GM18502 (cell line): ENCODE results near the gene NECTIN4.
"Not testable (repeated sequence)": the region's sequence is repeated elsewhere in the genome, so short reads cannot be mapped to it uniquely, and the experiment has no call there.

Source experiments
- ATAC-seq: cut with Tn5 transposase; IDR thresholded peaks from one replicate; pipeline ENCODE4 v1.9.1; 2021; ENCODE audit warnings: mild to moderate bottlenecking; ENCODE audit not compliant: unreplicated experiment, poor library complexity

Gene NECTIN4

DNA sequence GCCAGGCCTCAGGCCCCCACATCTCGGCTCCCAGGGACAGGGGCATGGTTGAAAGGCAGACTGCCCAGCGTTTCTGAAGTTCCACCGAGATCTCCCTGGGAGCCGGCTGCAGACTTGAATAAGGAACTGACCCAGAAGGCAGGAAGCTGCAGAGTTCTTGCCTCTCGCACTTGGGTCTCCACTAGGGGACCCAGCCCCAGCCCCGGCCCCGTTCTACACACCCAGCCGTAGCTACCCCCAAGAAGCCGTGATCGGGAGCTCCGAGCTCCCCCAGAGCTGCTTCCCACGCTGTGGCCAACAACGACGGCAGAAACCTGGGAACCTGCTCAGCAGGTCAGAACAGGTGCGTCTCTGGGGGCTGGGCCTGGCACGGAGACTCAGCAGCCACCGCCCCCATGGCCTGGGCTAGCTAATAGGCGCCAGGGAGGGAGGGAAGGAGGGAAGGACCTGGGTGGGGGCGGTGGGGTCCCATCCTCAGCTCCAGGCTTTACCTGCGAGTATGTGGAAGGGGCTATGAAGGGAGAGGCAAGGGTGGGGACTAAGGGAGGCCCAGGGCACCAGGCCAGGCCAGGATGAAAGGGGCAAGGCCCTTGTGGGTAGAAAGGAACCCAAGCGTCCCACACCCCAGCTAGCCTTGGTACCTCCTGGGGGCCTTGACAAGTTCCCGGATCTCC lies at the start of gene NECTIN4:
NECTIN4 (minus strand) TSS at position 308 of the 674 bp plus-strand sequence; CDS start at position 46, 262 bp downstream.
- no peak for ATAC-seq

DNA sequence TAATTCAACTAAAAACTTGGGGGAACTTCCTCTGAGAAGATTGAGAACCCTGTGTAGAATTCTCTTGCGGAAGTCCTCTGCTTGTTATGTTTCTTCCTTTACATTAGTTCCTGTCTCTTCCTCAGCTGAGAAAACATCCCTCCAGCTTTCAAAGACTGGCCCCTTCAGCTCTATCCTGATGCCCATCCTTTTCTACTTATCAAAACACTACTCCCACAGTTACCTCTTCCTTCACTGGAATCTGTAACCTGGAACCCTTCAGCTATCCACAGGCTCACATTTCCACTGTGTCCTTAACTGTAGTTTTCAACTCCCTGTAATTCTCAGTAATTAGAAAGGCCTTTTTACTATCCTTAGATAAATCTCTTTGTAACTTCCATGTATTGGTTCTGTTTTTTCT lies 49.1 kb upstream of the NECTIN4 start:
- ATAC-seq: no peak

- ATAC-seq: no peak
These were observed 48.5 kb upstream of the NECTIN4 start for GRCh38 chr1:161137881-161138280.

GRCh38 chr1:161133220-161133740 lies 43.9 kb upstream of the NECTIN4 start:
- peak; percentile 19 for ATAC-seq

- peak; percentile 92 for ATAC-seq
These were observed 43.3 kb upstream of the NECTIN4 start, which contains the start of gene DEDD for GRCh38 chr1:161132410-161133219. TSS of gene DEDD (minus strand) at chr1:161132667. CDS start at chr1:161124462, 8,205 bp downstream.

- ATAC-seq: no peak
These were observed 42.4 kb upstream of the NECTIN4 start for GRCh38 chr1:161131523-161132409.

DNA sequence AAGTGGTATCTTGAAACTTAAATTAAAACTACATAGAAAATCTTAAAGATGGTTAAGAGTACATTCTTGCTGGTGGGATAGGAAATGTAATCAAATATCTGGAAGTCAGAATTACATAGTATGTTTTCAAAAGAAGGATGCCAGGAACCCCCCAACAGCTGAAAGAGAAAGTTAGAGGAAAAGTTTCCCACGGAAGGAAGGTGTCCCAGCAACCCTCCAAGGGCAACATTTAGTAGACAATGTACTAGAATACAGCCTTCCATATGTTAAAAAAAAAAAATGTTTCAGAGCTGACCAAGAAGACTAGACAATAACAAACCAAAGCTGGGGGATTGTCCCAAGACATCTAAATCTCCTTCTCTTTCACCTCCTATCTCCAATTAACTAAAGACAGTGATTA lies 40.9 kb upstream of the NECTIN4 start:
- ATAC-seq: no peak

- no peak for ATAC-seq
These were observed 39.4 kb upstream of the NECTIN4 start for GRCh38 chr1:161128591-161129420.

GRCh38 chr1:161127649-161128048 lies 38.3 kb upstream of the NECTIN4 start:
- no peak for ATAC-seq

DNA sequence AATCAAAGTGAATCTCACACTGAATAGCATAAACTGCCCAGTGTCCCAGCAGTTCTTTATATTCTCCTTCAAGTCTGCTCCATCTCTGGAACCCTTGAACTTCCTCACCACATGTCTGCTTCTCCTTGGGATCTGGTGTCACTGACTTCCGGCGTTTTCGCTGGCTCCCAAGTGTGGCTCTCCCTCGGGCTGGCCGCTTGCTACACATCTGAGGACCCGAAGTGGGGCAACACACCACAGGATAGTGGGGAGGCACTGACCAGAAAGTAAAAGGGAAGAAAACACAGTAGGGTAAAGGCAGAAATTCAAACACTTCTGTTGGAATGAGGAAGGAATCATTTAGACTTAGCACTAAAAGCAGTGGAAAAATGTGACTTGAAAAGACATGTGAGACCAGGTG lies 33.6 kb upstream of the NECTIN4 start:
- ATAC-seq: no peak

- ATAC-seq: no peak
These were observed 32.5 kb upstream of the NECTIN4 start for GRCh38 chr1:161121834-161122233.

DNA sequence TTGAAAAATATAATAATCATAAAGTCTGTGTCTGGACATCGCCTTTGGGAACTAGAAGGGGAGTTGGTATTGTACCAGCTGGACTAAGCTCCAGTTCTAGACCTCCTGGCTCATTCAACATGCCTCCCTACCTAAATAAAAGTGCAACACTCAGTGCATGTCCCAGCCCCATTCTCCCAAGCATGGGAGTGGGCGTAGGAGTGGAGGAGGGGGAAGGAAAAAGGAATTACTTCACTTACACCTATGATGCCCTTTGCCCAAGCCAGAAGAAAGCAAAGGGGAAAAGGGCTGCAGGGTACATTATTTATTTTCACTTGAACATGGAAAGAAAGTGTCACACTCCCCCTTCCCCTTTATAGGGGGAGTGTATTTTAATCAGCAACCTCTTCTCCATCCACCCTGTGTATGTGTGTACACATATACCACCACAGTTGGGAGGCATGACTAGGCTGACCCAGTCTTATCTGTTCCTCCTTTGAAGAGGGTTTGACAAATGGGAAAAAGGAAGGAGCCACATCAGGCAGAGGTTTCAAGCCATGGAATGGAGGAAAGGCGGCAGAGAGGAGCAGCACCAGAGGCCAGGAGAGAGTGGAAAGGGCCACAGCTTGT lies 31.8 kb upstream of the NECTIN4 start:
- no peak for ATAC-seq

DNA sequence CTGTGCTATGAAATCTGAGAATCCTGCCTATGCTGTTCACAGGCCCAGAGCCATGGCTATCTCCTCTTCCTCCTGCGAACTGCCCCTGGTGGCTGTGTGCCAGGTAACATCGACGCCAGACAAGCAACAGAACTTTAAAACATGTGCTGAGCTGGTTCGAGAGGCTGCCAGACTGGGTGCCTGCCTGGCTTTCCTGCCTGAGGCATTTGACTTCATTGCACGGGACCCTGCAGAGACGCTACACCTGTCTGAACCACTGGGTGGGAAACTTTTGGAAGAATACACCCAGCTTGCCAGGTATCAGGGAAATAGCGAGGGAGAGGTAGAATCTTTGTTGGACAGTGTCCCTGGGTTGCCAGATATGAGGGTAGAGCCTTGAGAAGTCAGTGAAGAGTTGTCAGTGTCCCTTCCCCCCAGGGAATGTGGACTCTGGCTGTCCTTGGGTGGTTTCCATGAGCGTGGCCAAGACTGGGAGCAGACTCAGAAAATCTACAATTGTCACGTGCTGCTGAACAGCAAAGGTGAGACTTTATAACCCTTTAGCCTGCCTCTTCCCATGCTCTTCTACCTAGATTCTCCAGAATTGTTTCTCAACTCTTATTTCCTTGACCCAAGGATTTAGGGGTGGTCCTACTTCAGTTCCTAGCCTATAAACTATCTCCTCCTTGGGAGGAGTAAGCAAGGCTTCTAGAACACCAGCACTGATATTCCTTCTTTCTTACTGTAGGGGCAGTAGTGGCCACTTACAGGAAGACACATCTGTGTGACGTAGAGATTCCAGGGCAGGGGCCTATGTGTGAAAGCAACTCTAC lies 29.9 kb upstream of the NECTIN4 start:
- ATAC-seq: peak; percentile 58

DNA sequence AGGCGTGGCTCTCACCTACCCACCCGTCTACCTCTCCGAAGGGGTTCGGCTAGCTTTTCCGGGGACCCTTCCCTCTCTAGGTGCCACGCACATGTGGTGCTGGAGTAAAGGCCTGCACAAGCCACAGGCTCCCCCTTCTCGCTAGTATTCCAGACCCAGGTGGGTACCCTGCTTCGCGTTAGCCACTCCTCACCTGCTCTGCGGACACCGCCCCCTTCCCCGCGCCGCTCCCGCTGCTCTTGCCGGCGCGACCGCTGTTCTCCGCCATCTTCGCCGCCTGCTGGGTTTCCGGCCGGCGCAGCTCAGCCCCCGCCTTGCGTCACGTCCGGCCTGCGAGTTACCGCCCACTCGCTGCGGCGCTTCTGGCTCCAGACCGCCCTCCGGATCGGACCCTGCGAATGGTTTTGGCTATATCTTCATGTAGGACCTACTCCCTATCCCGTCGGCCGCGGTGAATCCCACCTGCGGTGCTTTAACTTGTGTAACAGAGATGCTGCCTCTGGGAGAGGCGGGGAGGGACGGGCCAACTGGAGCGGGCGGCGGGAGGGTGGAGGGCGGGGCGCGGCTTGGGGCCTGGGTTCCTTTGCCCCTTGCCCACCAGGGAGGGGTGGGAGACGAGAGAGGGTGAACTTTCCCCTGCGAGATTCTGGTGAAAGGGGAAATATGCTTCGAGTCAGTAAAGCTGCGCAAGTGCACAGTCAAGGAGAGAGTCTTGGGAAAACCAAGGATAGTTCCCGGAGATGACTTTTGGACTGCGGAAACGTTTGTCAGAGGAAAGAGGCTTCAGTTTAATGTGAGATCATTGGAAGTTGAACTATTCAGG lies 28.6 kb upstream of the NECTIN4 start, which contains the start of the genes NIT1 and PFDN2:
NIT1 (plus strand) TSS at position 347 of the 823 bp plus-strand sequence; CDS start at position 419, 72 bp downstream.
PFDN2 (minus strand) TSS at position 279 of the 823 bp plus-strand sequence; CDS start at position 268, 11 bp downstream.
- ATAC-seq: peak; percentile 80

GRCh38 chr1:161115961-161116360 lies 26.6 kb upstream of the NECTIN4 start:
- not testable (repeated sequence) for ATAC-seq

- ATAC-seq: no peak
These were observed 25.9 kb upstream of the NECTIN4 start for GRCh38 chr1:161115132-161115711.

DNA sequence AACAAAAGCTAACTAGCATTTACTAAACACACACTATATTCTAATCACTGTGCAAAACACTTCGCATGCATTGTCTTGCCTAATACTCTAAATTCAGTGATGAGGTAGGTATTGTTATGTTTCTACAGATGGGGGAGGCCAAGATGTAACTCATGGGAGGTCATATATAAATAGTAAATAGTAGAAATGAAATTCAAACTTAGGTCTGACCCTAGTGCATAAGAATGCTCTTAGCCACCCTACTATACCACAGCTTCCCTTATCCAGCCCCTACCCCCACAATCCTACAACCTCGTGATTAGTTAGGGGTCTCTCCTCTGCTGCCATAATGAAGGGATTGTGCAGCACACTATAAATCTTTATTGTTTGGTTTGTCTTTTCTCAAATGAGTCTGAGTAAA lies 25.2 kb upstream of the NECTIN4 start:
- ATAC-seq: no peak
